Measurements from ENCODE around the gene CCDC112.

DNA sequence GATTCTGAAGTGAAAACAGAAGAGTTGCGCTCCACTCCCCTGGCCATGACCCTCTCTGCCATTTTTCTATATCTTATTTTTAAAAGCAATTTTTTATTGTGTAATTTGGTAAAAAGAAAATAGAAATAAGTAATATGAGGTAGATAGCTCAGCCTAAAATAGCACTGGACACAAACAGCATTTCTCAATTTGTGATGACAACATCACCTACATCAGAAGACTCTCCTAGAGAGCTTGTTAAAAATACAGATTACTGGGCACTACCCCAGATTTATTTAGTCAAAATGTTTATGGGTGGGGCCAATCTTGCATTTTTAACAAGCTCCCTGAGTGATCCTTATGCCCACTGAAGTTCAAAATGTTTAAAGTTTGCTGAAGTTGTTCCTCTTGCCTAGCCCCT, 40.5 kb upstream of the CCDC112 start:
- TF ChIP-seq, protein P1, sequence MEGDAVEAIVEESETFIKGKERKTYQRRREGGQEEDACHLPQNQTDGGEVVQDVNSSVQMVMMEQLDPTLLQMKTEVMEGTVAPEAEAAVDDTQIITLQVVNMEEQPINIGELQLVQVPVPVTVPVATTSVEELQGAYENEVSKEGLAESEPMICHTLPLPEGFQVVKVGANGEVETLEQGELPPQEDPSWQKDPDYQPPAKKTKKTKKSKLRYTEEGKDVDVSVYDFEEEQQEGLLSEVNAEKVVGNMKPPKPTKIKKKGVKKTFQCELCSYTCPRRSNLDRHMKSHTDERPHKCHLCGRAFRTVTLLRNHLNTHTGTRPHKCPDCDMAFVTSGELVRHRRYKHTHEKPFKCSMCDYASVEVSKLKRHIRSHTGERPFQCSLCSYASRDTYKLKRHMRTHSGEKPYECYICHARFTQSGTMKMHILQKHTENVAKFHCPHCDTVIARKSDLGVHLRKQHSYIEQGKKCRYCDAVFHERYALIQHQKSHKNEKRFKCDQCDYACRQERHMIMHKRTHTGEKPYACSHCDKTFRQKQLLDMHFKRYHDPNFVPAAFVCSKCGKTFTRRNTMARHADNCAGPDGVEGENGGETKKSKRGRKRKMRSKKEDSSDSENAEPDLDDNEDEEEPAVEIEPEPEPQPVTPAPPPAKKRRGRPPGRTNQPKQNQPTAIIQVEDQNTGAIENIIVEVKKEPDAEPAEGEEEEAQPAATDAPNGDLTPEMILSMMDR (IDR thresholded peaks at IDR 0.05), result no peak
- no peak for TF ChIP-seq ZFX (IDR thresholded peaks at IDR 0.05; ENCODE audit: borderline replicate concordance)

Data from 22Rv1 (cell line).